DMS153 (cell line): ENCODE measurements around the gene DMKN.

ENCODE experiments used
- DNase-seq: peaks from one replicate; lab custom pipeline; 2025; lab: John Stamatoyannopoulos, UW

DMKN gene

GRCh38 chr19:35549879-35550523, 36.6 kb upstream of the DMKN start:
- DNase-seq: no peak

- peak; percentile 28 for DNase-seq
Measured at GRCh38 chr19:35549174-35549788, 35.8 kb upstream of the DMKN start.

GRCh38 chr19:35546532-35546931, 33.1 kb upstream of the DMKN start:
- no peak for DNase-seq

DNA sequence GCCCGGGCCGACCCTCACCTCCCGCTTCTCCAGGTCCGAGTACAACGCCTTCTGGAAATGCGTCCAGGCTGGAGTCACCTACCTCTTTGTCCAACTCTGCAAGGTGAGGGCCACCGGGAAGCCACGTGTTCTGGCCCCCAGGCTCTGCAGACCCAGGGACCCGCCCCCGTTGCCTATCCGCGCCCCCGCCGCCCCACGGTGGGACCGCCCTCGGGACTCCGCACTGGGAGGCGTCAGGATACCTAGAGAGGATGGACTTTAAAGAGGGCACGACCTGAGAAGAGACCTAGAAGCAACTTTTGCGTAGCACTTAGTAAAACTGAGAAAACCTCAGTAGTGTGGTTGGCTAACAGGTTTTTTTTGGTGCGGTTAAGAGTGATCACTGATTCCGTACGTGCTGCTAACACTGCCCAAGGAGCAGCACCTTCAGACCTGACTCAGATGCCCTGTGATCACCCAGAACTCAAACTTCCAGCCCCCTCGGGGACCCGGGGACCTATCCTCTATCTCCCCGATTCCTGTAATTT, 32.5 kb upstream of the DMKN start:
- no peak for DNase-seq

DNA sequence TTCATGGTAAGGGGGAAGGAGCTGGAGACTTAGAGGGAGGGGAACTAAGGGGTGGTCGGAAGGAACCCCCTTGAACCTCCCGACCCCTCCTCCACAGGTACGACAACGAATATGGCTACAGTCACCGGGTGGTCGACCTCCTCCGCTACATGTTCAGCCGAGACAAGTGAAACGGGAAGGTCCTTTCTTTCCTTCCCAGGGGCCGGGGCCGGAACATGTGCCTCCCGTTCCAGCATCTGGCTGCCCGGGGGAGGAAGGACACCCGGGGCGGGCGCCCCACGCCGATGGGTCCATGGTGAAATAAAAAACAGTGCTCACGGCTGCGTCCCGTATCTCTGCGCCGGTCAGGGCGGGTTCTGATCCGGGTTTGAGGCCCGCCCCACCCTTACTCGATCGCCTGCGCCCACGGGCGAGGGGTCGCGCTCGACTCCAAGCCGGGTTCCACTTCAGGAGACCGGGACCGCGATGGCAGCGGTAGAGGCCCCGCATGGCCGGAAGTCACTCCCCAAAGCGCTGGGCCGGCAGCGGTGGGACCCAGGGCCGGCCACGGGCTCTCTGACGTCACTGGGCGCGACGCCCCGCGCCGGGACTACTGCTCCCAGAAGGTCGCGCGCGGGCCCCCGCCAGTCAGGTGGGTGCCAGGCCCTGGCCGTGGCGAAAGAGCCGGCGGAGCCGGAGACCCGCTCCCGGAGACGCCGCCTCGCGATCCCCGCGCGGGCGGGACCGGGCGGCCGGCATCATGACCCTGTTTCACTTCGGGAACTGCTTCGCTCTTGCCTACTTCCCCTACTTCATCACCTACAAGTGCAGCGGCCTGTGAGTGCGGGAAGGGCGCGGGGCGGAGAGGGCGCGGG, 31.8 kb upstream of the DMKN start, which contains the start of gene TMEM147:
TSS of gene TMEM147 (plus strand) at position 626 of the 854 bp plus-strand sequence. CDS start at position 740, 114 bp downstream.
- peak; percentile 52 for DNase-seq

DNA sequence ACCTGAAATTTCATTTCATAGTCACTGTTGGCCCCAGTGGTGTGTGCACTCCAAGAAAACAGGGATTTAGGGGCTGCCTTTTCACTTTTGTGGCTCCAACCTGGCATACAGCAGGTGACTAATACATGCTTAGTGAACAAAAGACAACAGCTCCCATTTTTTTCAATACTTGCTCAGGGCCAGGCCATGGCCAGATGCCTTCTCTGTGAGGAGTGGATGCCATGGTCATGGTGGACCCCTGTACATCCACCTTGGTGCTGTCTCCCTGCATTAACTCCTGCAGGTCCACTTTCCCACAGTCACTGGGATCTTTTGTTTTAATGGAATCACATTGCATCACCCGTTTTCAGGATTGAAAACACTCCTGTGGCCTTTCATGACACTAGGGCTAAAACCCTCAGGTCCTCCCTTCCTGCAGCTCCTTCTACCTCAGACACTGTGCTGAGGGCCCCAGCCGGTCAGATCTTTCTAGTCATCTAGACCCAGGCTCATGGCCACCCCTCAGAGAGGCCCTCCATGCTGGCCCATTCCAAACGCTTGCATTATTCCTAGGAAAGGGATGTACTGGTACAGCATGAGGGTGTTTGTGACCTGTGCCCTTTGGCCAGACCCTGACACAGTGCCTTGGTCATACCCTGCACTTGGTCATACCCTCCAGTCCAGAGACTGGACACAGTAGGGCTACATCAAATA, 30.8 kb upstream of the DMKN start:
- DNase-seq: no peak

DNA sequence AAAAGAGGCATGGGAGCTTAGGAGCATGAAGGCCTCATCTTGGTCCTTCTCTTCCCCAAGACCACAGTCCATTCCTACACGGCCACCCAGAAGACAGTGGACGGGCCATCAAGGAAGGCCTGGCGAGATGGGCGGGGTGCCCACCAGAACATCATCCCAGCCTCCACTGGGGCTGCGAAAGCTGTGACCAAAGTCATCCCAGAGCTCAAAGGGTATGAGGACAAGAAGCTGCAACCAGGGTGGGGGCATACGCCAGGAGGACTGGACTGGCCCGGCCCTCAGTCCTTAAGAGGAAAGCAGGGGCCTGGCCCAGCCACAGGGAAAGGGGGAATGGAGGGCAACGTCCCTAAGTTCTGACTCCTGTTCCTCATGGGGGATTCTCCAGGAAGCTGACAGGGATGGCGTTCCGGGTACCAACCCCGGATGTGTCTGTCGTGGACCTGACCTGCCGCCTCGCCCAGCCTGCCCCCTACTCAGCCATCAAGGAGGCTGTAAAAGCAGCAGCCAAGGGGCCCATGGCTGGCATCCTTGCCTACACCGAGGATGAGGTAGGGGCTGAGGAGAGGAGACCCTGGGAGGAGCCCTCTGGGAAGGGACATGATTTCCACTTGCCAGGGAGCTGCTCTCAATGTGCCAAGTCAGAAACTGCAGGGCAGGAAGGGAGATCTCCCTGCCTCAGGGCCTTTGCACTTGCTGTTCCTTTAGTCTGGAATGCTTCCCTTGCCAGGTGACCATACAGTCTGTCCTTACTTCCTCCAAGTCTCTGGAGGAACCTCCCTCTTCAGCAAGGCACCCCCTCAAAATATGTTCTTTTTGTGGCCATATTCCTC, 30.0 kb upstream of the DMKN start:
- DNase-seq: no peak

DNA sequence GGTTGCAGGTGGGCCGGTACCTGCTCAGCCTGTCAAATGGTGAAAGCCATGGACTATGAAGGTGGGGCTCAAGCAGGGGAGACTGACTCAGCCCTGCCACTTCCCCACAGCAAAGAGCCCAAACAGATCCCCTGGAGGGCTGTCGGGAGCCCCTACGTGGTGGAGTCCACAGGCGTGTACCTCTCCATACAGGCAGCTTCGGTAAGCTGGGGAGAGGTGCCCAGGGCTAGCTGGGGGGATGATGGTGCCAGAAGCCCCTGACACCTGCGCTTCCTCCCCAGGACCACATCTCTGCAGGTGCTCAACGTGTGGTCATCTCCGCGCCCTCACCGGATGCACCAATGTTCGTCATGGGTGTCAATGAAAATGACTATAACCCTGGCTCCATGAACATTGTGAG, 28.8 kb upstream of the DMKN start:
- no peak for DNase-seq

DNA sequence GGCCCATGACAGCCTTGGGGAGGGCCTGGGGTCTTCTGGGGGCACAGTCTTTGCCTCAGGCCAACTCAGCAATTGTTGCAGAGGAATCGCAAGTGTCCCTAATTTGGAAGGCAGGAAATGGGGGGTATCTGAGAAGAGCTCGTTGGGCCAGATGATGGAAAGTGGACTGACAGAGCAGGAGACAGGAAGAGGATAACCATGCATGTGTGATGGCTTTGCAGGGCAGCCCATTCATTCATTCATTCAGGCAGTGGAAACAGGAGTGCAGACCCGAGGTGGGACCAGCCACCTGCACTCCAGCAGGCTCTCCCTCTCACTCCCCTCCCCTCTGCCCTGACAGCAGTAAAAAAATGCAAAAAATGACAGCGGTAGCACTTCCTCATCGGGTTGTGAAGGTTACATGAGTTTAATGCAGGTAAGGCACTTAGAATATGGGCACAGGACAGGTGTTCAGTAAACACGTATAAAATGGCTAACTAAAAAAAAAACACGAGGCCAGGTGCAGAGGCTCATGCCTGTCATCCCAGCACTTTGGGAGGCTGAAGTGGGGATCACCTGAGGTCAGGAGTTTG, 27.0 kb upstream of the DMKN start:
- no peak for DNase-seq

- DNase-seq: no peak
Measured at GRCh38 chr19:35539850-35540249, 26.4 kb upstream of the DMKN start.

DNA sequence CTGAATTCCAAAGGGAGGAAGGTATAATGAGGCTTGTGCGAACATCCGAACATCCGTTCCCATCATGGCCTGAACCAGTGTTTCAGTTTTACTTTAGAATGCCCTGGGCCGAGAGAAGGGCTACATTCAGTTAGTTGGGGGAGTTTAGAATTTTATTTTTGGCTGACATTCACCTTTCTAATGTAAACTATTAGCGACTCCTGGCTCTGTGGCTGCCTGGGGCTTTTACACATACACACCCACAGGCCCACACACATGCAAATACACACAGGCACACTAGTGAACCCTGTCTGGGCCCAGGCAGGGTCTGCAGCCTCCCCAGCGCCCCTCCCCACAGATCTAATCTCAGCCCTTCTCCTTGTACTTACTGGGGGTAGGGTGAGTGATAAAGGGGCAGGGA, 25.9 kb upstream of the DMKN start:
- DNase-seq: no peak

DNA sequence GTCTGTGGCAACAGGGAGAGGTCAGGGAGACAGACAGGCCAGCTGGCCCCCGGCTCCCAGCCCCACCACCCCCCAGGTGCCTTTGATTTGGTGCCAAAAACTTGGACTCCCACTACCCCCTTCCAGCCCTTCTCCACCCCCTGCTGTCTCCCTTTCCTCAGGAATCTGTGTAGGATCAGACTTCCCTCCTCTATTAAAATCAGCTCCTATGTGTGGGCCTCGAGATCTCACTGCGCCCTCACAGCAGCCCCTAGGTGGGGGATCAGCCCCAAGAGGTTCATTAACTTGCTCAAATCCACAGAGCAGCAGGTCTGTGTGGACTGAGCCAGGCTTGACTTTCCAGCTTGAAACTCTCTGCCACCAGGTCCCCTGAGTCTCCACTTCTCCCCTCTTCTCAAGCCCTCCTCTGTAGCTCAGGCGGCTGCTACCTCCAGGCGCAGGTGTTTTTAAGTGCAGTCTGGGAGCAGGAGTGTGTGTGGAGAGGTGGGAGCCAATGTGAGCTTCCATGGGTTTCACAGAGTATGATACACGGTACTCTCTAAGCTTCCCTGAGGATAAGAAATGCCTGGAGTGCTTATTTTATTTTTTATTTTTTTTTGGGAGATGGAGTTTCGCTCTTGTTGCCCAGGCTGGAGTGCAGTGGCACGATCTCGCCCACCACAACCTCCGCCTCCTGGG, 21.5 kb upstream of the DMKN start:
- DNase-seq: no peak

DNA sequence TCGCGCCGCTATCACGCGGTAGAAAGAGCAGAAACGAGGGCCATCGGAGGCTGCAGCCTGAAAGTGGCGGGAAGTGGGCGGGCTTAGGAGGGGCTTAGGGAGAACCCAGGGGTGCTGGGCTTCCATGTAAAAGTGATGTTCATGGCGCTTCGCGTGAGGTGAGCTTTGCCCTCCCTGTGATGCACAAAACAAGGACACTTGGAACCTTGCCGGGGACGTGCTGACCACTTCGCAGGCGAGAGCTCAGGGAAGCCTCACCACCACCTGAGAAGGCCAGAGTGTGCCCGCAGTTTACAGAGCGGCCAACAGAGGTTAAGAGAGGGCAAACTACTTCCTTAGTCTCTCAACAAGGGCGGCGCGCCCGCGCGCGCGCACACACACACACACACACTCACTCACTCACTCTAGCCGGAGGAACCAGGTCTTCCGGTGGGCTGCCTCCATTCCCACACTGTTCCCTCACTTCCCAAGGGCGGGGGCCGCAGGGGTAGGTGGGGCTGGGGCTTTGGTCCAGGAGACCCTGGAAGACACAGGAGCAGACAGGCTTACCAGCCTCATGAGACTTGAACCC, 20.5 kb upstream of the DMKN start:
- no peak for DNase-seq

GRCh38 chr19:35533201-35533821, 19.9 kb upstream of the DMKN start, which contains the start of gene GAPDHS:
GAPDHS (plus strand) TSS chr19:35533456; CDS start chr19:35533528, 72 bp downstream.
- DNase-seq: no peak

GRCh38 chr19:35531291-35531690, 17.8 kb upstream of the DMKN start:
- DNase-seq: no peak

- DNase-seq: no peak
Measured at GRCh38 chr19:35529241-35530218, 16.1 kb upstream of the DMKN start.

- no peak for DNase-seq
Measured at GRCh38 chr19:35528218-35529038, 15.0 kb upstream of the DMKN start, which contains the start of gene SBSN. SBSN (minus strand) TSS chr19:35528311; CDS start chr19:35528281, 30 bp downstream.
